Measurements from ENCODE around the gene CAPN15.
"Not testable (repeated sequence)": the region's sequence is repeated elsewhere in the genome, so short reads cannot be mapped to it uniquely, and the experiment has no call there.

The CAPN15 gene

GRCh38 chr16:527015-527903 lies at the start of gene CAPN15:
TSS of gene CAPN15 (plus strand) at chr16:527712. CDS start at chr16:546839, 19,127 bp downstream.
- DNase-seq: peak; percentile 86

GRCh38 chr16:478287-478686 lies 49.2 kb upstream of the CAPN15 start:
- not testable (repeated sequence) for DNase-seq

- DNase-seq: no peak
Observed at GRCh38 chr16:482468-483185, 44.9 kb upstream of the CAPN15 start.

GRCh38 chr16:483341-484075 lies 44.0 kb upstream of the CAPN15 start:
- DNase-seq: no peak

- no peak for DNase-seq
Observed at GRCh38 chr16:489606-490005, 37.9 kb upstream of the CAPN15 start.

GRCh38 chr16:490768-491167 lies 36.7 kb upstream of the CAPN15 start:
- DNase-seq: no peak

- DNase-seq: no peak
Observed at GRCh38 chr16:491220-491919, 36.1 kb upstream of the CAPN15 start.

GRCh38 chr16:492211-492875 lies 35.2 kb upstream of the CAPN15 start:
- DNase-seq: no peak

GRCh38 chr16:494676-495075 lies 32.8 kb upstream of the CAPN15 start:
- DNase-seq: not testable (repeated sequence)

GRCh38 chr16:495127-495748 lies 32.3 kb upstream of the CAPN15 start:
- peak; percentile 25 for DNase-seq

GRCh38 chr16:496097-496886 lies 31.2 kb upstream of the CAPN15 start:
- no peak for DNase-seq

GRCh38 chr16:497258-497657 lies 30.3 kb upstream of the CAPN15 start:
- no peak for DNase-seq

- DNase-seq: no peak
Observed at GRCh38 chr16:499924-500323, 27.6 kb upstream of the CAPN15 start.

GRCh38 chr16:500709-501108 lies 26.8 kb upstream of the CAPN15 start:
- DNase-seq: no peak

- no peak for DNase-seq
Observed at GRCh38 chr16:502179-502943, 25.2 kb upstream of the CAPN15 start.

- no peak for DNase-seq
Observed at GRCh38 chr16:503150-504071, 24.1 kb upstream of the CAPN15 start.

- DNase-seq: no peak
Observed at GRCh38 chr16:505479-506245, 21.9 kb upstream of the CAPN15 start.

- DNase-seq: no peak
Observed at GRCh38 chr16:506246-506546, 21.3 kb upstream of the CAPN15 start.

Data from fibroblast of skin of right biceps (primary cell).